ENCODE measurements around the gene LTBP1.

The LTBP1 gene

DNA sequence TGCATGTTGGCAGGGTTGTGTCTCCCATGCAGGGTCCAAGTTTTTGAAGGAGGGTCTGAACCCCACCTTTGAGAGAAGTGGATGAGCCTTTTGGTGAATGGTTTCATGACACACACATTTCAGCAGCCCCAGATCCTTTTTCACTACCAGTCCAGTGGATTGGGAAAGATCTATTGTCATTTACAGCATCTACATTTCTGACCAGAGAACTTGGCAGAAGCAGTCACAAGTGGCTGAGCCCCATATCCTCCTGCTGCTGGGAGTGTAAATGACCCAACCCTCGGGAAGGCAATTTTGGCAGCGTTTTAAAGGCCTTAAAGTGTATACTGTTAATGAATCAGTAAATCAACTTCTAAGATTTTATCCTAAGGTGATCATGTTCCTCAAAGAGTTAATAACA lies 355.6 kb downstream of the LTBP1 start:
- H4K20me1 ChIP-seq (ENCODE audit: control insufficient read depth, insufficient read depth, low read depth, low read length) = no peaks in the 10 kb centered on the region
- H3K79me2 ChIP-seq (ENCODE audit: control insufficient read depth, low read length) = no peaks in the 10 kb centered on the region
- no peaks in the 10 kb centered on the region for H3K9me3 ChIP-seq (ENCODE audit: control insufficient read depth, insufficient read depth, low read length)
- H3K27me3 ChIP-seq (ENCODE audit: control insufficient read depth, low read length) = no peaks in the 10 kb centered on the region
- no peaks in the 10 kb centered on the region for H3F3A ChIP-seq (ENCODE audit: control insufficient read depth, insufficient read depth)
- H3K36me3 ChIP-seq (ENCODE audit: control insufficient read depth, low read length) = peaks cover 66% of the 10 kb centered on the region
- H3K9me2 ChIP-seq (replicated peaks; ENCODE audit: control insufficient read depth, low read length) = no peaks in the 10 kb centered on the region
- no peak for TF ChIP-seq EZH2phosphoT487 (IDR thresholded peaks at IDR 0.05; ENCODE audit: borderline replicate concordance, low read length)
- TF ChIP-seq, protein P1, sequence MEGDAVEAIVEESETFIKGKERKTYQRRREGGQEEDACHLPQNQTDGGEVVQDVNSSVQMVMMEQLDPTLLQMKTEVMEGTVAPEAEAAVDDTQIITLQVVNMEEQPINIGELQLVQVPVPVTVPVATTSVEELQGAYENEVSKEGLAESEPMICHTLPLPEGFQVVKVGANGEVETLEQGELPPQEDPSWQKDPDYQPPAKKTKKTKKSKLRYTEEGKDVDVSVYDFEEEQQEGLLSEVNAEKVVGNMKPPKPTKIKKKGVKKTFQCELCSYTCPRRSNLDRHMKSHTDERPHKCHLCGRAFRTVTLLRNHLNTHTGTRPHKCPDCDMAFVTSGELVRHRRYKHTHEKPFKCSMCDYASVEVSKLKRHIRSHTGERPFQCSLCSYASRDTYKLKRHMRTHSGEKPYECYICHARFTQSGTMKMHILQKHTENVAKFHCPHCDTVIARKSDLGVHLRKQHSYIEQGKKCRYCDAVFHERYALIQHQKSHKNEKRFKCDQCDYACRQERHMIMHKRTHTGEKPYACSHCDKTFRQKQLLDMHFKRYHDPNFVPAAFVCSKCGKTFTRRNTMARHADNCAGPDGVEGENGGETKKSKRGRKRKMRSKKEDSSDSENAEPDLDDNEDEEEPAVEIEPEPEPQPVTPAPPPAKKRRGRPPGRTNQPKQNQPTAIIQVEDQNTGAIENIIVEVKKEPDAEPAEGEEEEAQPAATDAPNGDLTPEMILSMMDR (IDR thresholded peaks at IDR 0.05; ENCODE audit: low read depth, low read length, poor library complexity, severe bottlenecking) = no peak
- H3K4me2 ChIP-seq (ENCODE audit: low read length) = no peak overlapping the region
- H3K27ac ChIP-seq (ENCODE audit: low read depth, low read length) = no peak overlapping the region
- no peaks in the 10 kb centered on the region for H3K4me1 ChIP-seq (ENCODE audit: control insufficient read depth, low read length)
- no peak overlapping the region for H3K4me3 ChIP-seq (ENCODE audit: low read length)

DNA sequence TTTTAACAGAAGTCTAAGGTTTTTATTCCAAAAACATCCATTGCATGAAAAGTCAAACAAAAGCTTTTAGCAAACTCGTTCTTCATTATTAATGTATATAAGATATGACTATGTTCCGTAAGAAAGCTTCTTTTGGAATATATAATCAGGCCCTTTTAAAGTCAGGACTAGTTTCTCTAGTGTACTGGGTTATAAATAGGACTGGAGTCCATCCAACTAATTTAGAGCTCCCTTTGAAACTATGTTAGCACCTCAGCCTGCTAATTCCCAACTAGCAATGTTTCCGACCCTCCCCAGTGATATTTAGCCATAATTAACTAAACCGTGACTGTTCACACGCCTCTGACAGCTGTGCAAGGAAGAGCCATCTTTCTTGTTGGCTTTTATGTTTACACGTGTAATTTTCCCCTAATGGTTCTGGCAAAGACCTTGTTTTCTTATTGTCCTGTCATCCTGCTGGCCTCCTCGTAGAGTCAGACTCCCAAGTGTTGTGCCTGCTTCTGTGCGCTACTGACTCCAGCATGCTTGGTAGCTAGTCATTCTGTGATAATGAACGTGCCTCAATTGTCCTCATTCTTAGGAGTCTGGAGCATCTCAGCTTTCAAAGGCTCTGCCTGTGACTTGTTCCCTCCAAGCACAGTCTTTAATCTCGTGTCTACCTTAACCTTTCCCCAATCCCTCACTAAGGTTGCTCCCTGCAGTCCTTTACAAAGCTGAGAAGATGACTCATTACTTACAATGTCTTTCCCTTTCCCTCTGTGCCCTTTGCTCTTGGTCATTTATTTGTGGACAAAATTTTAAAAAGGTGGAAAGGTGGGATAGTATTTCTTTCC lies 357.5 kb downstream of the LTBP1 start:
- H3K27me3 ChIP-seq (ENCODE audit: control insufficient read depth, low read length) = no peaks in the 10 kb centered on the region
- no peaks in the 10 kb centered on the region for H3K9me2 ChIP-seq (replicated peaks; ENCODE audit: control insufficient read depth, low read length)
- peaks cover 57% of the 10 kb centered on the region for H3K36me3 ChIP-seq (ENCODE audit: control insufficient read depth, low read length)
- no peaks in the 10 kb centered on the region for H3K9me3 ChIP-seq (ENCODE audit: control insufficient read depth, insufficient read depth, low read length)
- H3K4me1 ChIP-seq (ENCODE audit: control insufficient read depth, low read length) = no peaks in the 10 kb centered on the region
- H3K79me2 ChIP-seq (ENCODE audit: control insufficient read depth, low read length) = no peaks in the 10 kb centered on the region
- H4K20me1 ChIP-seq (ENCODE audit: control insufficient read depth, insufficient read depth, low read depth, low read length) = no peaks in the 10 kb centered on the region
- H3K4me2 ChIP-seq (ENCODE audit: low read length) = no peak overlapping the region
- H3K27ac ChIP-seq (ENCODE audit: low read depth, low read length) = no peak overlapping the region
- H3K4me3 ChIP-seq (ENCODE audit: low read length) = no peak overlapping the region
- H3F3A ChIP-seq (ENCODE audit: control insufficient read depth, insufficient read depth) = no peaks in the 10 kb centered on the region
- TF ChIP-seq EZH2phosphoT487 (IDR thresholded peaks at IDR 0.05; ENCODE audit: borderline replicate concordance, low read length) = no peak
- TF ChIP-seq, protein P1 (IDR thresholded peaks at IDR 0.05; ENCODE audit: low read depth, low read length, poor library complexity, severe bottlenecking) = no peak

DNA sequence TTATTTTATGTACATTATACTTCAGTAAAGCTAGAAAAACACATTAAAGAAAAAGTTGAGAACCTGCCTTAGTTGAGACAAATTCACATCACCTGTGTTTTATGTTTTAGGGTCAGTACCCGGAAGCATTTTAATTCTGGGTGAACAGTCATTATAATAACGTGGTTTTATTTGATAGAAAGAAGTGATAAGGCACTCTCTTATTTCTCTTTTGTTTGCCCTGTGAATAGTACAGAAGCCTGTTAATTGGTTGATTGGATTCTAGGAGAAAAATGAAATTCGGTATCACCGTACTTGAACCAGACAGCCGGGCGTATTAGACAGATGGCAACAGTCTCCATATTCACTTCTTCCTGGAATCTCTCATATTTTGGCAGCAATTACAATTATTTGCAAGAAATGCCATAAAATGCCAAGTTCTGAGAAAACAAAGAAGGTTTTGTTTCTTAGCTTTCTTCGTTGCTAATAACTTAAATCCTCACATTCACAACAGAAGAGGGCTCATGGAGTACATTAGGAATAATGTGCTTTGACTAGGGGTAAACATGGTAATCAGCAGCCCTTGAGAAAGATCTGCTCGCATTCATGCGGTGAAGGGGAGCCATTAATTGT lies 361.0 kb downstream of the LTBP1 start:
- Histone ChIP-seq H3F3A (ENCODE audit: control insufficient read depth, insufficient read depth) (no peaks in the 10 kb centered on the region), H4K20me1 (ENCODE audit: control insufficient read depth, insufficient read depth, low read depth, low read length) (no peaks in the 10 kb centered on the region)
- TF ChIP-seq EZH2phosphoT487 (IDR thresholded peaks at IDR 0.05; ENCODE audit: borderline replicate concordance, low read length) = no peak
- TF ChIP-seq, protein P1 (IDR thresholded peaks at IDR 0.05; ENCODE audit: low read depth, low read length, poor library complexity, severe bottlenecking) = no peak

More for the DNA sequence above, 361.0 kb downstream of the LTBP1 start:
- no peaks in the 10 kb centered on the region for H3K79me2 ChIP-seq (ENCODE audit: control insufficient read depth, low read length)
- H3K9me2 ChIP-seq (replicated peaks; ENCODE audit: control insufficient read depth, low read length) = no peaks in the 10 kb centered on the region
- H3K36me3 ChIP-seq (ENCODE audit: control insufficient read depth, low read length) = peaks cover 42% of the 10 kb centered on the region
- no peak overlapping the region for H3K4me3 ChIP-seq (ENCODE audit: low read length)
- H3K9me3 ChIP-seq (ENCODE audit: control insufficient read depth, insufficient read depth, low read length) = no peaks in the 10 kb centered on the region
- H3K4me1 ChIP-seq (ENCODE audit: control insufficient read depth, low read length) = no peaks in the 10 kb centered on the region
- H3K4me2 ChIP-seq (ENCODE audit: low read length) = no peak overlapping the region
- no peak overlapping the region for H3K27ac ChIP-seq (ENCODE audit: low read depth, low read length)
- no peaks in the 10 kb centered on the region for H3K27me3 ChIP-seq (ENCODE audit: control insufficient read depth, low read length)

Data from DOHH2 (cell line).